Activated CD4-positive, alpha-beta T cell treated with anti-CD3 and anti-CD28 coated beads for 1 hour (primary cell): Measurements from ENCODE around the gene NYAP1.
"Not testable (repeated sequence)": the region's sequence is repeated elsewhere in the genome, so short reads cannot be mapped to it uniquely, and the experiment has no call there.

Experiments used
- DNase-seq: peaks from one replicate; pipeline ENCODE4 v3.0.0-alpha.2; 2020

NYAP1 gene

DNA sequence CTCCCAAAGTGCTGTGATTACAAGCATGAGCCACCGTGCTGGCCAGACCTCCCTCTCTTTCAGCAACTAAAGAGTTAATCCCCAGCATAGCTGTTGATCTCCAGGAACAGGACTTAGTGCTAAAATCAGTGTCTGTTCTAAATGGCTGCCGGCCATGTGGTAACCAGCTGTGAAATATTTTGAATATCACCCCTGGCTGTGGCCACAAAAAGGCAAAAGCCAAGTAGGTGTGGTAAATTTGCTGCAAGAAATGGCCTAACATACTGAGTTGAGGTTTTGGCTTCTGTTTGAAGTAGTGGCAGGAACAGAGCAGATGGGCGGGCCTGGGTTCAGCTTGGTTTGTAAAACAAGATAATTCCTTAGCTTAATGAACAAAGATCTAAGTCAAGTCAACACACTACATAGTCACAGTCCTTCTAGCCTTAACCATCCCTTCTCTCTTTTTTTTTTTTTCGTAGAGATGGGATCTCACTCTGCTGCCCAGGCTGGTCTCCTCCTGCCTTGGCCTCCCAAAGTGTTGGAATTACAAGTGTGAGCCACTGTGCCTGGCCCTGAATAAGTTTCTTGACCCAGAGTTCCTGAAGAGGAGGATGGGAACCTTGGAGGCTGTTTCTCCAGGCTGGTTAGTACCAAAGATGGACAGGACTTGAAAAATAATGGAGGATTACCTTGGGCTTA lies 32.5 kb downstream of the NYAP1 start:
- DNase-seq, result peak; percentile 12

DNA sequence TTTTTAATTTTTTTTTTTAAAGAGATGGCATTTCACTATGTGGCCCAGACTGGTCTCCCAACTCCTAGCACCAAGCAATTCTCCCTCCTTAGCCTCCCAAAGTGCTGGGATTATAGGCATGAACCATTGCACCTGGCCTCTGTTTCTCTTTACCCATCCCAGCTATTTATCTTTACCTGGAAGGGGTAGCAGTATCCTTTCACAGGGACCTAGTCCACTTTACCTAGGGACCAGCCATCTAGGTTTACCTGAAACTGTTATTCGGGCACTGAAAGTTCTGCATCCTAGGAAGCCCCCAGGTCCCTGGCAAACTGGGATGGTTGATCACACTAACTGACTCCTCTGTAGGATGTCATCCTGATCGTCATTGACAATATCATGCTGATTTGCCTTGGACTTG lies 33.6 kb downstream of the NYAP1 start:
- DNase-seq, result no peak

DNA sequence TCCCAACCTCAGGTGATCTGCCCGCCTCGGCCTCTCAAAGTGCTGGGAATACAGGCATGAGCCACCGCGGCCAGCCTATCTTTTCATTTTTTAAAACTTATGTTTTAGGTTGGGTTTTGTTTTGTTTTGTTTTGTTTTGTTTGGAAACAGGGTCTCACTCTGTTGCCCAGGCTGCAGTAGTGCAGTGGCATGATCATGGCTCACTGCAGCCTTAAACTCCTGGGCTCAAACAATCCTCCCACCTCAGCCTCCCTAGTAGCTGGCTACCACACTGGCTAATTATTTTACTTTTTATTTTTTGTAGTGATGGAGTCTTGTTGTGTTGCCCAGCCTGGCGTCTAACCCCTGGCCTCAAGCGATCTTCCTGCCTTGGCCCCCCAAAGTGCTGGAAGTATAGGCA lies 35.9 kb downstream of the NYAP1 start:
- DNase-seq, result no peak

DNA sequence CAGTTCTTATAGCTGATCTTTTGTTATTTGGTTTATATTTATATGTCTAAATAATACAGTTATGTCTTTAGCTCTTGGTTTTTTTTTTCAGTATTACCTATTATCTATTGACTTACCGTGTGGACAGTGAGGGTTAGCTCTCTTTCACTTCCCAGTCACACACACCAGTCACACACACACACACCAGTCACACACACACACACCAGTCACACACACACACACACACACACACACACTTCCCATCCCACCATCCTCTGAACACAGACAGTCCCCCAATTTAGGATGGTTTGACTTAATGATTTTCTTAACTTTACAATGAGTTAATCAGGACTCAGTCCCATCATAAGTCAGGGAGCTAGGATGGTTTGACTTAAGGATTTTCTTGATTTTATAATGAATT lies 36.4 kb downstream of the NYAP1 start:
- DNase-seq, result no peak

DNA sequence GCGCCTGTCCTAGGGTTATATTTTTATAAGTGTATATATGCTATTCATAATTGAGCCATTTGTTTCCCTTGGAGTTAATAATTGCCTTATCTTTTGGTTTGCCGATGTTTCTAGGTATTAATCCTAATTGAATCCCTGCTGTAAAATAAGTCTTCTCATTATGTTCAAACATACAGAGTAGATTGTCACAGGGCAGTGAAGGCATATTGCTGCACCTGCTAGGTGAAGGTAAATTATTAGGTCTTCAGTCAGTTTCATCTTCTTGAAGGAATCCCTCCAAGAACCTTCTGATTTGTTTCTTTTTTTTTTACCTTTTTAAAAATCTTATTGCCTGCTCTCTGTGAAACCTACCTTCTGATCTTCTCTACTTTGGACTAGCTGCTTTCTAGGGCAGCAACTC lies 37.3 kb downstream of the NYAP1 start:
- no peak for DNase-seq

DNA sequence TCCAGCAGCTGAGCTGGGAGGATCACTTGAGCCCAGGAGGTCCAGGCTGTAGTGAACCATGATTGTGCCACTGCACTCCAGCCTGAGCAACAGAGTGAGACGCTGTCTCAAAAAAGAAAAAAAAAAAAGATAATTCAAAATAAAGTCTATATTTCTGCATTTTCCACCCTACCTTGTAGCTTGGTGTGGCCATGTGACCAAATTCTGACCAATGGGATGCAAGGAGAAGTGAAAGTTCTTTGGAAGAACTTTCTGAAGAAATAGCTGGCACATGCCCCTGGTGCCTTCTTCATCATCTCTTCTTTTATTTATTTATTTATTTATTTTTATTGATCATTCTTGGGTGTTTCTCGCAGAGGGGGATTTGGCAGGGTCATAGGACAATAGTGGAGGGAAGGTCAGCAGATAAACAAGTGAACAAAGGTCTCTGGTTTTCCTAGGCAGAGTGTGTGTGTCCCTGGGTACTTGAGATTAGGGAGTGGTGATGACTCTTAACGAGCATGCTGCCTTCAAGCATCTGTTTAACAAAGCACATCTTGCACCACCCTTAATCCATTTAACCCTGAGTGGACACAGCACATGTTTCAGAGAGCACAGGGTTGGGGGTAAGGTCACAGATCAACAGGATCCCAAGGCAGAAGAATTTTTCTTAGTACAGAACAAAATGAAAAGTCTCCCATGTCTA lies 38.3 kb downstream of the NYAP1 start:
- DNase-seq, result not testable (repeated sequence)

DNA sequence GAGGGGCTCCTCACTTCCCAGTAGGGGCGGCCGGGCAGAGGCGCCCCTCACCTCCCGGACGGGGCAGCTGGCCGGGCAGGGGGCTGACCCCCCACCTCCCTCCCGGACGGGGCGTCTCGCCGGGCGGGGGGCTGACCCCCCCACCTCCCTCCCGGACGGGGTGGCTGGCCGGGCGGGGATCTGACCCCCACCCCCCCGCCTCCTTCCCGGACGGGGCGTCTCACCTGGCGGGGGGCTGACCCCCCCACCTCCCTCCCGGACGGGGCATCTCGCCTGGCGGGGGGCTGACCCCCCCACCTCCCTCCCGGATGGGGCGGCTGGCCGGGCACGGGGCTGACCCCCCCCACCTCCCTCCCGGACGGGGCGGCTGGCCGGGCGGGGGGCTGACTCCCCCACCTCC lies 39.5 kb downstream of the NYAP1 start:
- DNase-seq, result not testable (repeated sequence)

DNA sequence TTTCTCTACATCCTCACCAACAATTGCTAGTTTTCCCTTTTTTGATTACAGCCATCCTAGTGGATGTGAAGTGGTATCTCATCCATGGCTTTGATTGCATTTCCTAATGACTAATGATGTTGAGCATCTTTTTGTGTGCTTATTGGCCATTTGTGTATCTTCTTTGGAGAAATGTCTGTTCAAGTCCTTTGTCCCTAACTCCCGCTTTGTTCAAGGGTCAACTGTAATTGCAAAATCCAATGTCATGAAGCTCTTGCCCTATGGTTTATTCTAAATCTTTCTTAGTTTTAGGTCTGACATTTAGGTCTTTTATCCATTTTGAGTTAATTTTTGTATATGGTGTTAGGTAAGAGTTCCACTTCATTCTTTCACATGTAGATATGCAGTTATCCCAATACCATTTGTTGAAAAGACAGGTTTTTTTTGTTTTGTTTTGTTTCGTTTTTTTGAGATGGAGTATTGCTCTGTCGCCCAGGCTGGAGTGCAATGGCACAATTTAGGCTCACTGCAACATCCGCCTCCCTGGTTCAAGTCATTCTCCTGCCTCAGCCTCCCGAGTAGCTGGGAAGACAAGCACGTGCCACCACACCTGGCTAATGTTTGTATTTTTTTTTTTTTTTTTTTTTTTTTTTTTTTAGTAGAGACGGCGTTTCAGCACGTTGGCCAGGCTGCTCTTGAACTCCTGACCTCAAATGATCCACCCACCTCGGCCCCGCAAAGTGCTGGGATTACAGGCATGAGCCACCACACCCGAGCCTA lies 44.6 kb downstream of the NYAP1 start:
- DNase-seq, result not testable (repeated sequence)

DNA sequence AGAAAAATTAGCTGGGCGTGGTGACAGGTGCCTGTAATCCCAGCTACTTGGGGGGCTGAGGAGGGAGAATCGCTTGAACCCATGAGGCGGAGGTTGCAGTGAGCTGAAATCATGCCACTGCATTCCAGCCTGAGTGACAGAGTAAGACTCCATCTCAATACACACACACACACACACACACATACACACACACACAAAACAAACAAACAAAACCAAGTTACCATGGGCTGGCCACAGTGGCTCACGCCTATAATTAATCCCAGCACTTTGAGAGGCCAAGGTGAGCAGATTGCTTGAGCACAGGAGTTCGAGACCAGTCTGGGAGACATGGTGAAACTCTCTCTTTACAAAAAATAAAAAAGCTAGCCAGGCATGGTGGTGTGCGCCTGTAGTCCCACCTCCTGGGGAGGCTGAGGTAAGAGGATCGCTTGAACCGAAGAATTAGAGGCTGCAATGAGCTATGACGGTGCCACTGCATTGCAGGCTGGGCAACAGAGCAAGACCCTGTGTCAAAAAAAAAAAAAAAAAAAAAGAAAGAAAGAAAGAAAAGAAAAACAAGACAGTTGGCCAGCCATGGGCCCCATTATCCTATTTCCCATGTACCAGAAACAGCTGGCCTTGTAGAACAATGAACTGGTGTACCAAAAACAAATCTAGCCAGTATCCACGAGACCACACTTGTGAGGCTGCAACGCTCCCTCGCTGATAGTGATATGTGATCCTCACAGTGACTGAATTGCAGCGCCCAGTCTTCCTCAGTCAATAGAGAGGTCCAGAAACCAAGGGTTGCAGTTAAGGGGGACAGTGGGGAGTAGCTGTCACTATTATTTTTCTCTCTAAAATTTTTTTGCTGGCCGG lies 48.7 kb downstream of the NYAP1 start:
- DNase-seq, result no peak

DNA sequence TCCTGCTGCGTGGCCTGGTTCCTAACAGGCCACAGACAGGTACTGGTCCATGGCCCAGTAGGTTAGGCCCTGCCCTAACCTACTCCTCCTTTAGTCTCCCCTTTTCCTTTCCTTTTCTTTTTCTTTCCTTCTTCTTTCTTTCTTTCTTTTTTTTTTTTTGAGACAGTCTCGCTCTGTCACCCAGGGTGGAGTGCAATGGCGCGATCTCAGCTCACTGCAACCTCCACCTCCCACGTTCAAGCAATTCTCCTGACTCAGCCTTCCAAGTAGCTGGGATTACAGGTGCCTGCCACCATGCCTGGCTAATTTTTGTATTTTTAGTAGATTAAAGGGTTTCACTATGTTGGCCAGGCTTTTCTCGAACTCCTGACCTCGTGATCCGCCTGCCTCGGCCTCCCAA lies 52.3 kb downstream of the NYAP1 start:
- not testable (repeated sequence) for DNase-seq

DNA sequence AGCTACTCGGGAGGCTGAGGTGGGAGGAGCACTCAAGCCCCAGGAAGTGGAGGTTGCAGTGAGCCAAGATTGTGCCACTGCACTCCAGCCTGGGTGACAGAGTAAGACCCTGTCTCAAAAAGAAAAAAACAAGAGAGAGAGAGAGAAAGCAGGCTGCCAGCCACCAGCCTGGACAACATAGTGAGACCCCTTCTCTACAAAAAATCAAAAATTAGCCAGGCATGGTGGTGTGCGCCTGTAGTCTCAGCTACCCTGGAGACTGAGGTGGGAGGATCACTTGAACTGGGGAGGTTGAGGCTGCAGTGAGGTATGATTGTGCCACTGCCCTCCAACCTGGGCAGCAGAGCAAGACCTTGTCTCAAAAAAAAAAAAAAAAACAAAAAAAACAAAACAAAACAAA lies 53.0 kb downstream of the NYAP1 start:
- DNase-seq, result not testable (repeated sequence)

DNA sequence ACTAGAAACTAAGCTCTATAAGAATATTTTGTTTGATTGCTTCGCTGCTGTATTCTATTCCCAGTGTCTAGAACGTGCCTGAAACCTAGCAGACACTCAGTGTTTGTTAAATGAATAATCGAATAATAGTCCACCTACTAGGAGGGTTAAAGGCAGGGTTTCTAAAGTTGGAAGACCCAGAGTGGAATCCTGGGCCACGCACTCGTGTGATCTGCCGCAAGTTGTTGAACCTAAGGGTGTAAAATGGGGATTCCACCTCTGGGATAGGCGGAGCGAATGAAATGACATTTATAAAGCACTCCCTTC lies 54.6 kb downstream of the NYAP1 start:
- no peak for DNase-seq

DNA sequence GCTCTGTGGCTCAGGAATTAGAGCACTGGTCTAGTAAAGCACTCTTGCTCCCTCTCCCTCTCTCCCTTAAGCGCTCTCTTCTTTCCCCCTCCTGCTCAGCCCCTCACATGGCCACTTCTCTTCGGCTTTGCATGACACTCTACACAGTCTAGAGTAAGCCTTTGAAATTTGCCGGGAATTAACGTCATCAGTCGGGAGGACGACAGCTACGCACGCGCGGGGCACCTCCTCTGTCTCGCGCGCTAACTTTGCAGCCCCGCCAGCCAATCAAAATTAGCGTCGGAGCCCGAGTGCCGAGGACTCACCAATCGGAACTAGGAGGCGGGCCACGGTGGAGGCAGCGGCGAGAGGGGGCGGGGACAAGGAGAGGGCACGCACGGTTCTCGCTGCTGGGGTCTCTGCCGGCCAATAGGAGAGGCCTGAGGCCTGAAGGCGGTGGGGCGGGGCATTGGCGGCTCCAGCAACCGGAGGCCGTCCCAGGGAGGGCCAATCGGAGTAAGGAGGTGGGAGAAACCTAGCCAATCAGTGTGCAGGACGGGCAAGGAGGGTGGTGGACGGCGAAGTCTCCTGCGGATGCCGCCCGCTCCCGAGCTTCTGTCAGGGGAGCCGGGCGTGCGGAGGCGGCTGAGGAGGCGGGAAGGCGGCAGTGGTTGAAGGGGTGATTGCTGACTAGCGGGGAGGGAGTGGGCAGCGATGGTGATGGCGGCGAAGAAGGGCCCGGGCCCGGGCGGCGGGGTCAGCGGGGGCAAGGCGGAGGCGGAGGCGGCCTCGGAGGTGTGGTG lies 55.1 kb downstream of the NYAP1 start, which contains the start of gene AGFG2:
TSS of gene AGFG2 (plus strand) at position 550 of the 782 bp plus-strand sequence. CDS start at position 694, 144 bp downstream.
- DNase-seq, result peak; percentile 100

DNA sequence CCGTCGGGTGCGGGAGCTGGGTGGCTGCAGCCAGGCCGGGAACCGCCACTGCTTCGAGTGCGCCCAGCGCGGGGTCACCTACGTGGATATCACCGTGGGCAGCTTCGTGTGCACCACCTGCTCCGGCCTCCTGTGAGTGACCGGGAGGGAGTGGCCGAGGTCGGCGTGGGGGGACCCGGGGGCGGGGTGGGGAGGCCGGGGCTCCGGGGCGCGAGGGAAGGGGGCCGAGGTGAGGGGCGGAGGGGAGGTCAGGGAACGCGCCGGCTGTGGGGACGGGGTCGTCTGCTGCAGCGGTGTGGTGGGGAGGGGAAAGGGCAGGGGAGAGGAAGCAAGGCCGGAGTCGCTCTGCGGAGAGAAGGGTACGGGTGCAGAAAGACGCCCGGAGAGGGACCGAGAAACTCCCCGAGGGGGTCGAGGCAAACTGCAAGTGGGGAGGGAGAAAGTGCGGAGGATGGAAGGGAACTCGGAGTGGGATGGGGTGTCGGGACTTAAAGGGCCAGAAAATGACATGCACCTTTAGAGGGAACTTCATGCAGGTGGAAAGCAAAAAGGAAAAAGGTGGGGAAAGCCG lies 55.8 kb downstream of the NYAP1 start:
- DNase-seq, result no peak

DNA sequence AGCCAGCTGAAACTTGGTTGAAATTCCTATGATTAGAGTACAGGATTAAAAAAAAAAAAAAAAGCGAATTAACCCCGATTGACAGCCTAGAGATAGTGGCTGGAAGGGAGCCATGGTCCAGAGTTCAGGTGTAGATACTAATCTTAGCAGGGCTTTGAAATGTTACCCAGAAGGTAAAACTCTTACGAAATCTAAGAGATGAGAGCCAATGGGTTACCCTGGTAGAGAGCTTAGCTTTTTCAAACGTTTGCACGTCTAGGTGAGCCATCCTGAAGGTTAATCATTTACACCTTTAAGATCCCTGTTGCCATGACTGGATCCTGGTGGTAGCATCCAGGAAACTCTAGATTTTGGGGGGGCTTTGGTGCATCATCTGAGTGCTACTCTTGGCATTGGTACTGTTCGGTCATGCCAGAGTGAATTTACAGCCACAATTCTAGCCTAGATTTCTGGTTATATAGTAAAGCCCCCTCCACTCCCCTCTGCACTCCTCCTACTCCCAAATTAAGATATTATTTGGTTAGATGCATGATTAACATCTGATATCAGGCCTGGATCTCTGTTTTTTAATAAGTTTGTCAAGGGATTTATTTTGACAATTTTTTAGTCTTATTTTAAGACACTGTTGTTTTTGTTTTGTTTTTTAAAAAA lies 56.5 kb downstream of the NYAP1 start:
- DNase-seq, result no peak

DNA sequence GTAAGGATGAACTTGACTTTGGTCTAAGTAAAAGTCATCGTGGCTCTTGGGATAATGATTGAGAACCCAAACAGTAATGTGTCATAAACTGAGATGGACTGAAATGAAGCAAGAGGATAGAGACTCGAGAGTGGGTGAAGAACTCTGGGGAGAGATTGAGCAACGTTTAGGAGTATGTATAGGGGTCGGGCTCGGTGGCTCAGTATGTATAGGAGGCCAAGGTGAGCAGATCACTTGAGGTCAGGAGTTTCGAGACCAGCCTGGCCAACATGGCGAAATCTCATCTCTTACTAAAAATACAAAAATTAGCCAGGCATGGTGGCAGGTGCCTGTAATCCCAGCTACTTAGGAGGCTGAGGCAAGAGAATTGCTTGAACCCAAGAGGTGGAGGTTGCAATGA lies 57.6 kb downstream of the NYAP1 start:
- DNase-seq, result not testable (repeated sequence)

DNA sequence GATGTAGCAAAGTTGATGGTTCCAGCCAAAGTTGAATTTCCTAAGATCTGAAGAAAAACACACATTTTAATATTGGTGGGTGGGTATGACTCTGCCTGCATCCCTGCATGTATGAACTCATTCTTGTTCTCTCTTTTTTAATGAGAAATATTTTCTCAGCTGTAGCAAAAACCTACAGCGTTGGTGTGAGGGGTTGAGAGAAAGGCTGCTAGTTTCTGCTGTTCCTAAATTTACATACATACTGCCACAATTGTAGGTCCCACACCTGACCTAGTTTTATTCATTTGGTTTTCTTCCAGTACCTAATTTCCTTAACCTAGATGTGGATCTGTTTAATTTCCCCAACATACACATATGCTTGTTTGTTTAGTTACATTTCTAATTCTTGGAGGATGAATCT lies 59.9 kb downstream of the NYAP1 start:
- no peak for DNase-seq

DNA sequence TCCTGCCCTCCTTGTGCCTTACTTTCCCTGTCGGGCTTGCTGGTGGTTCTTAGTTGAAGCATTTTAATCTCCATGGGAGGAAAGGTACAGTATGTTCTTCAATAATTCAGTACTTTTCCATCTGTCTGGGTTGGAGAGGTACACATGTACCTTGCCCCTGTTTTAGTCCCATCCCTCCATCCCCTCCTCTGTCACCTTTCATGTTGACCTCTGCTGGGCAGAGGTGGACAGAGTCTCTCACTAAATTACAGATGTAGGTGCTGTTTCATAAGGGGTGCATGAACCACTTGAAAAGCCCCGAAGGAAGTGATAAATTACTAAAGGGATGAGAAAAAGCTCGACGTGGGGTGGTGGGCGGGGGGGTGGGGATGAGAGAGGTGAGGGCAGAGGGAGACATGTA lies 60.7 kb downstream of the NYAP1 start:
- no peak for DNase-seq
